ENCODE results near the gene ANP32A.

The ANP32A gene

GRCh38 chr15:68751622-68752021 is 69.1 kb downstream of the ANP32A start:
- no peaks in the 10 kb centered on the region for H4K20me1 ChIP-seq (ENCODE audit: insufficient read depth, low read length)
- TF ChIP-seq EZH2 (IDR thresholded peaks at IDR 0.05; ENCODE audit: borderline replicate concordance, low read depth, low read length, severe bottlenecking) (no peak), CTCF (IDR thresholded peaks at IDR 0.05; ENCODE audit: borderline replicate concordance, extremely low read depth, low read length, poor library complexity, severe bottlenecking) (no peak)
- H2AFZ ChIP-seq (ENCODE audit: low read depth, low read length), result no peak overlapping the region
- no peak overlapping the region for H3K27ac ChIP-seq (ENCODE audit: low read length)
- H3K4me1 ChIP-seq (ENCODE audit: insufficient read depth, low read length), result no peaks in the 10 kb centered on the region
- H3K36me3 ChIP-seq (ENCODE audit: insufficient read depth, low read length), result no peaks in the 10 kb centered on the region
- H3K9me3 ChIP-seq (ENCODE audit: insufficient read depth, low read length, severe bottlenecking), result no peaks in the 10 kb centered on the region
- H3K4me2 ChIP-seq (ENCODE audit: insufficient read depth, low read length), result no peak overlapping the region
- no peak for ATAC-seq (ENCODE audit: insufficient read depth, low read depth)
- H3K79me2 ChIP-seq (ENCODE audit: insufficient read depth, low read length), result no peaks in the 10 kb centered on the region
- no peaks in the 10 kb centered on the region for H3K27me3 ChIP-seq (ENCODE audit: insufficient read depth, low read length, poor library complexity)
- H3K9ac ChIP-seq (ENCODE audit: low read depth, low read length), result no peak overlapping the region
- no peak overlapping the region for H3K4me3 ChIP-seq (ENCODE audit: low read depth in 1 of 2, low read length in 2 of 2)
- DNase-seq, result no peak

GRCh38 chr15:68749793-68750192 is 70.9 kb downstream of the ANP32A start:
- Histone ChIP-seq H3K4me2 (ENCODE audit: insufficient read depth, low read length) (no peak overlapping the region), H4K20me1 (ENCODE audit: insufficient read depth, low read length) (no peaks in the 10 kb centered on the region), H3K36me3 (ENCODE audit: insufficient read depth, low read length) (no peaks in the 10 kb centered on the region), H3K4me3 (ENCODE audit: low read depth in 1 of 2, low read length in 2 of 2) (no peak overlapping the region), H3K4me1 (ENCODE audit: insufficient read depth, low read length) (no peaks in the 10 kb centered on the region), H3K9me3 (ENCODE audit: insufficient read depth, low read length, severe bottlenecking) (no peaks in the 10 kb centered on the region), H3K79me2 (ENCODE audit: insufficient read depth, low read length) (no peaks in the 10 kb centered on the region), H3K27ac (ENCODE audit: low read length) (no peak overlapping the region), H2AFZ (ENCODE audit: low read depth, low read length) (no peak overlapping the region), H3K9ac (ENCODE audit: low read depth, low read length) (no peak overlapping the region), H3K27me3 (ENCODE audit: insufficient read depth, low read length, poor library complexity) (no peaks in the 10 kb centered on the region)
- TF ChIP-seq EZH2 (IDR thresholded peaks at IDR 0.05; ENCODE audit: borderline replicate concordance, low read depth, low read length, severe bottlenecking) (no peak), CTCF (IDR thresholded peaks at IDR 0.05; ENCODE audit: borderline replicate concordance, extremely low read depth, low read length, poor library complexity, severe bottlenecking) (no peak)
- ATAC-seq (ENCODE audit: insufficient read depth, low read depth) (no peak), DNase-seq (no peak)

- ATAC-seq (ENCODE audit: insufficient read depth, low read depth), result no peak
- H3K4me2 ChIP-seq (ENCODE audit: insufficient read depth, low read length), result no peak overlapping the region
- no peaks in the 10 kb centered on the region for H3K79me2 ChIP-seq (ENCODE audit: insufficient read depth, low read length)
- TF ChIP-seq CTCF (IDR thresholded peaks at IDR 0.05; ENCODE audit: borderline replicate concordance, extremely low read depth, low read length, poor library complexity, severe bottlenecking), result no peak
- no peak for TF ChIP-seq EZH2 (IDR thresholded peaks at IDR 0.05; ENCODE audit: borderline replicate concordance, low read depth, low read length, severe bottlenecking)
- H3K9ac ChIP-seq (ENCODE audit: low read depth, low read length), result no peak overlapping the region
- DNase-seq, result no peak
- no peaks in the 10 kb centered on the region for H3K9me3 ChIP-seq (ENCODE audit: insufficient read depth, low read length, severe bottlenecking)
- no peaks in the 10 kb centered on the region for H4K20me1 ChIP-seq (ENCODE audit: insufficient read depth, low read length)
- H3K4me3 ChIP-seq (ENCODE audit: low read depth in 1 of 2, low read length in 2 of 2), result no peak overlapping the region
- no peak overlapping the region for H2AFZ ChIP-seq (ENCODE audit: low read depth, low read length)
- H3K27me3 ChIP-seq (ENCODE audit: insufficient read depth, low read length, poor library complexity), result no peaks in the 10 kb centered on the region
- H3K4me1 ChIP-seq (ENCODE audit: insufficient read depth, low read length), result no peaks in the 10 kb centered on the region
- no peaks in the 10 kb centered on the region for H3K36me3 ChIP-seq (ENCODE audit: insufficient read depth, low read length)
- H3K27ac ChIP-seq (ENCODE audit: low read length), result no peak overlapping the region
Measured at GRCh38 chr15:68749365-68749764, 71.3 kb downstream of the ANP32A start.

GRCh38 chr15:68743256-68743655 is 77.4 kb downstream of the ANP32A start:
- no peak overlapping the region for H3K27ac ChIP-seq (ENCODE audit: low read length)
- no peak overlapping the region for H3K4me2 ChIP-seq (ENCODE audit: insufficient read depth, low read length)
- H3K4me3 ChIP-seq (ENCODE audit: low read depth in 1 of 2, low read length in 2 of 2), result no peak overlapping the region
- no peak overlapping the region for H3K9ac ChIP-seq (ENCODE audit: low read depth, low read length)
- no peaks in the 10 kb centered on the region for H3K9me3 ChIP-seq (ENCODE audit: insufficient read depth, low read length, severe bottlenecking)
- no peaks in the 10 kb centered on the region for H4K20me1 ChIP-seq (ENCODE audit: insufficient read depth, low read length)
- no peaks in the 10 kb centered on the region for H3K79me2 ChIP-seq (ENCODE audit: insufficient read depth, low read length)
- DNase-seq (no peak), ATAC-seq (ENCODE audit: insufficient read depth, low read depth) (no peak)
- no peaks in the 10 kb centered on the region for H3K27me3 ChIP-seq (ENCODE audit: insufficient read depth, low read length, poor library complexity)
- TF ChIP-seq EZH2 (IDR thresholded peaks at IDR 0.05; ENCODE audit: borderline replicate concordance, low read depth, low read length, severe bottlenecking), result no peak
- TF ChIP-seq CTCF (IDR thresholded peaks at IDR 0.05; ENCODE audit: borderline replicate concordance, extremely low read depth, low read length, poor library complexity, severe bottlenecking), result no peak
- H2AFZ ChIP-seq (ENCODE audit: low read depth, low read length), result no peak overlapping the region
- H3K4me1 ChIP-seq (ENCODE audit: insufficient read depth, low read length), result no peaks in the 10 kb centered on the region
- H3K36me3 ChIP-seq (ENCODE audit: insufficient read depth, low read length), result no peaks in the 10 kb centered on the region

Measured in DND-41 (cell line).